ENCODE results near the gene CNTD1.

GRCh38 chr17:42841975-42842685 lies 43.5 kb downstream of the CNTD1 start:
- TF ChIP-seq REST (IDR thresholded peaks at IDR 0.05; ENCODE audit: insufficient read depth in 1 of 2, low read depth in 2 of 2, low read length in 2 of 2): no peak
- no peak for TF ChIP-seq TAF1 (IDR thresholded peaks at IDR 0.05; ENCODE audit: borderline replicate concordance, insufficient read depth, low read length)
